ENCODE data around the gene C4A. TPM values are rescaled to one million over a fixed set of nuclear protein-coding genes. Genes with fewer than 3 reads are reported as not detected.
"Not testable (repeated sequence)": the region's sequence is repeated elsewhere in the genome, so short reads cannot be mapped to it uniquely, and the experiment has no call there.

The C4A gene
- polyA plus RNA-seq (2011; rRNA removed), result 7.5 and 7.6 TPM in 2 replicates
- polyA minus RNA-seq (2011; rRNA and poly(A)+ RNA removed), result 4.8 and 8.9 TPM in 2 replicates

DNA sequence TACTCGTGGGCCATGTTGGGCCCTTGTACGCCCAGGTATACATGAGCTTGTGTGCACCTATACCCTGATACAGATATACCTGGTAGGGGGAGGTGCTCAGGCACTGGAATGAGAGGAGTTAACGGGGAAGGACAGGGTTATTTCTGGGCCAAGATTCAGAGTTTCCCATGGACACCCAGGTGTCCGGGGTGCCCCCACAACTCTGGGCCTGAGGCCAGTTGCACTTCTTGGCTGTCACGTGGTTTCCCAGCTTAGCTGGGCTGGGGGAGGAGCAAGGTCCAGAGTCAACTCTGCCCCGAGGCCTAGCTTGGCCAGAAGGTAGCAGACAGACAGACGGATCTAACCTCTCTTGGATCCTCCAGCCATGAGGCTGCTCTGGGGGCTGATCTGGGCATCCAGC, at the start of gene C4A:
Gene C4A (plus strand): TSS at position 314 of the 400 bp plus-strand sequence. CDS start 51 bp downstream, at position 365.
- H3K9me3 ChIP-seq (ENCODE audit: control insufficient read depth, insufficient read depth, low read length); H3K27me3 ChIP-seq (ENCODE audit: control insufficient read depth, insufficient read depth, low read length); H3K4me3 ChIP-seq (ENCODE audit: low read depth, low read length); POLR2A ChIA-PET; DNase-seq (ENCODE audit: low read depth, low spot score); H3K27ac ChIP-seq (ENCODE audit: low read depth, low read length); CTCF ChIA-PET: not testable (repeated sequence)

DNA sequence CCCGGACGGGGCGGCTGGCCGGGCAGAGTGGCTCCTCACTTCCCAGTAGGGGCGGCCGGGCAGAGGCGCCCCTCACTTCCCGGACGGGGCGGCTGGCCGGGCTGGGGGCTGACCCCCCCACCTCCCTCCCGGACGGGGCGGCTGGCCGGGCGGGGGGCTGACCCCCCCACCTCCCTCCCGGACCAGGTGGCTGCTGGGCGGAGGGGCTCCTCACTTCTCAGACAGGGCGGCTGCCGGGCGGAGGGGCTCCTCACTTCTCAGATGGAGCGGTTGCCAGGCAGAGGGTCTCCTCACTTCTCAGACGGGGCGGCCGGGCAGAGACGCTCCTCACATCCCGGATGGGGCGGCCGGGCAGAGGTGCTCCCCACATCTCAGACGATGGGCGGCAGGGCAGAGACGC, 49.7 kb upstream of the C4A start:
- DNase-seq (ENCODE audit: low read depth, low spot score); H3K27ac ChIP-seq (ENCODE audit: low read depth, low read length); H3K4me3 ChIP-seq (ENCODE audit: low read depth, low read length); H3K27me3 ChIP-seq (ENCODE audit: control insufficient read depth, insufficient read depth, low read length); H3K9me3 ChIP-seq (ENCODE audit: control insufficient read depth, insufficient read depth, low read length); CTCF ChIA-PET; POLR2A ChIA-PET: not testable (repeated sequence)

DNA sequence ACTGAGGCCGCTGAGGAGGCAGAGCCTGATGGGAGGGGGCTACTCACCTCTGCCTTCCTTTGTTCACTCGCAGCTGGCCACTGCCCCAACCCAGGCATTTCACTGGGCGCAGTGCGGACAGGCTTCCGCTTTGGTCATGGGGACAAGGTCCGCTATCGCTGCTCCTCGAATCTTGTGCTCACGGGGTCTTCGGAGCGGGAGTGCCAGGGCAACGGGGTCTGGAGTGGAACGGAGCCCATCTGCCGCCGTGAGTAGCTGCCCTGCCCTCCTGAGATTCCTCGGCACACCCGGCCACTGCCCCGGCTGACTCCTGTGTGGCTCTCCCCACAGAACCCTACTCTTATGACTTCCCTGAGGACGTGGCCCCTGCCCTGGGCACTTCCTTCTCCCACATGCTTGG, 48.3 kb upstream of the C4A start:
- no peak for DNase-seq (ENCODE audit: low read depth, low spot score)
- H3K9me3 ChIP-seq (ENCODE audit: control insufficient read depth, insufficient read depth, low read length), result no peaks in the 10 kb centered on the region
- ChIA-PET POLR2A (no interaction called here), CTCF (no interaction called here)
- no peaks in the 10 kb centered on the region for H3K27me3 ChIP-seq (ENCODE audit: control insufficient read depth, insufficient read depth, low read length)
- no peak overlapping the region for H3K27ac ChIP-seq (ENCODE audit: low read depth, low read length)
- TF ChIP-seq, protein P1, sequence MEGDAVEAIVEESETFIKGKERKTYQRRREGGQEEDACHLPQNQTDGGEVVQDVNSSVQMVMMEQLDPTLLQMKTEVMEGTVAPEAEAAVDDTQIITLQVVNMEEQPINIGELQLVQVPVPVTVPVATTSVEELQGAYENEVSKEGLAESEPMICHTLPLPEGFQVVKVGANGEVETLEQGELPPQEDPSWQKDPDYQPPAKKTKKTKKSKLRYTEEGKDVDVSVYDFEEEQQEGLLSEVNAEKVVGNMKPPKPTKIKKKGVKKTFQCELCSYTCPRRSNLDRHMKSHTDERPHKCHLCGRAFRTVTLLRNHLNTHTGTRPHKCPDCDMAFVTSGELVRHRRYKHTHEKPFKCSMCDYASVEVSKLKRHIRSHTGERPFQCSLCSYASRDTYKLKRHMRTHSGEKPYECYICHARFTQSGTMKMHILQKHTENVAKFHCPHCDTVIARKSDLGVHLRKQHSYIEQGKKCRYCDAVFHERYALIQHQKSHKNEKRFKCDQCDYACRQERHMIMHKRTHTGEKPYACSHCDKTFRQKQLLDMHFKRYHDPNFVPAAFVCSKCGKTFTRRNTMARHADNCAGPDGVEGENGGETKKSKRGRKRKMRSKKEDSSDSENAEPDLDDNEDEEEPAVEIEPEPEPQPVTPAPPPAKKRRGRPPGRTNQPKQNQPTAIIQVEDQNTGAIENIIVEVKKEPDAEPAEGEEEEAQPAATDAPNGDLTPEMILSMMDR (IDR thresholded peaks at IDR 0.05; ENCODE audit: low read depth, low read length), result no peak
- H3K4me3 ChIP-seq (ENCODE audit: low read depth, low read length), result no peak overlapping the region

DNA sequence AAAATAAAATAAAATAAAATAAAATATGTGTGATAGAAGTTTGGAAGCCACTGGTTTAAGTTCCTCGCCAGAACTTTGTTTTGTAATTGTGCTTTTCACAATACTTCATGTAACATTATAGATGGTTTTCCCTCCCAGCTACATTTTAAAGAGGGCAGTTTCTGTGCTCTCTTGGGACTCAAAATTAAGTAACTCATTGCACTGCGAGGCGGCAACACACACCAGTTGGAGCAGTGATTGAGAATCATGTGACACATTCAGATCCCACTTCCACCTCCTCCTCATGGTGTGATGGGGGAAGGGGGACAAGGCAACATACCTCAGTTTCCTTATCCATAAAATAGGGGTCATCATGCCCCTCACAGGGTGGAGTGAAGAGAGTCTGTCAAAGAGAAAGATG, 46.8 kb upstream of the C4A start:
- H3K4me3 ChIP-seq (ENCODE audit: low read depth, low read length), result no peak overlapping the region
- ChIA-PET CTCF (no interaction called here), POLR2A (no interaction called here)
- TF ChIP-seq, protein P1 (IDR thresholded peaks at IDR 0.05; ENCODE audit: low read depth, low read length), result no peak
- DNase-seq (ENCODE audit: low read depth, low spot score), result no peak
- H3K27ac ChIP-seq (ENCODE audit: low read depth, low read length), result no peak overlapping the region
- no peaks in the 10 kb centered on the region for H3K9me3 ChIP-seq (ENCODE audit: control insufficient read depth, insufficient read depth, low read length)
- no peaks in the 10 kb centered on the region for H3K27me3 ChIP-seq (ENCODE audit: control insufficient read depth, insufficient read depth, low read length)

DNA sequence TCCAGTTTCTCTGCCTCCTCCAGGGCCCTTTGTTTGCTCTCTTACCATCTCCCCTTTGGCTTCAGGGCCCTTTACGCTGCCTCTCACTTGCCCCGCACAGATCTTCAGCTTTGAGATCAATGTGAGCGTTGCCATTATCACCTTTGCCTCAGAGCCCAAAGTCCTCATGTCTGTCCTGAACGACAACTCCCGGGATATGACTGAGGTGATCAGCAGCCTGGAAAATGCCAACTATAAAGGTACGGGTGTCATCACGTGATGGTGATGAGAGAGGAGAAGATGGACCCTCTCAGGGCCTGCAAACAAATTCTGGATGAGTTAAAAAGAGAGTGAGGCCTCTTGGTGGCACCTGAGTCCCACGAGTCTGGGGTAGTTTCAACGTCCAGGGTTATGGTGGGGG, 46.0 kb upstream of the C4A start:
- TF ChIP-seq, protein P1 (IDR thresholded peaks at IDR 0.05; ENCODE audit: low read depth, low read length), result no peak
- Histone ChIP-seq H3K27ac (ENCODE audit: low read depth, low read length) (no peak overlapping the region), H3K27me3 (ENCODE audit: control insufficient read depth, insufficient read depth, low read length) (no peaks in the 10 kb centered on the region), H3K4me3 (ENCODE audit: low read depth, low read length) (no peak overlapping the region), H3K9me3 (ENCODE audit: control insufficient read depth, insufficient read depth, low read length) (no peaks in the 10 kb centered on the region)
- ChIA-PET POLR2A (no interaction called here), CTCF (no interaction called here)
- DNase-seq (ENCODE audit: low read depth, low spot score), result no peak

DNA sequence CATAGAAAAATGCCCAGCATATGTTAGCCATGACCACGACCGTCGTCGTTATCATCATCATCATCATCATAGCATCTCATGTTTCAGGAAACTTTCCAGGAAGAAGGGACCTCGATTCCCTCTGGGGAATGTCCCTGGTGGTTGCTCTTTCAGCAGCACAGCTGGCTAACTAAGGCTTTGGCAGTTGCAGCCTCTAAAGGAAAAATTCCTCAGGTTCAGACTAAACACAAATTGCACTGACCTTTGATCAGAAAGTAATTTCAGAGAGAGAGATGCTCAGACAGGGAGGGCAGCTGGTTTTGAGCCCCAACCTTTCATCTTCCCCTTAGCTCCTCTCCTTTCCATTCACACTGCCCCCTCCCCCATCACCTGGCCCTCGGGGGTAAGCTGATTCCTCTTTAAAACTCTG, 41.6 kb upstream of the C4A start:
- no peak overlapping the region for H3K27ac ChIP-seq (ENCODE audit: low read depth, low read length)
- H3K9me3 ChIP-seq (ENCODE audit: control insufficient read depth, insufficient read depth, low read length), result no peaks in the 10 kb centered on the region
- H3K4me3 ChIP-seq (ENCODE audit: low read depth, low read length), result no peak overlapping the region
- DNase-seq (ENCODE audit: low read depth, low spot score), result no peak
- TF ChIP-seq, protein P1 (IDR thresholded peaks at IDR 0.05; ENCODE audit: low read depth, low read length), result no peak; the same call in 1 of the 2 replicates
- CTCF ChIA-PET, result interaction anchor here (1.3 to 2.6 kb wide), 2 partner anchors 11 to 12 kb away, joined by 3 to 16 read pairs; no protein-coding TSS in a partner anchor
- H3K27me3 ChIP-seq (ENCODE audit: control insufficient read depth, insufficient read depth, low read length), result no peaks in the 10 kb centered on the region
- POLR2A ChIA-PET, result no interaction called here

All from AG04450 (cell line).